Measurements from ENCODE around the gene EXOC4. TPM values are rescaled to one million over a fixed set of nuclear protein-coding genes. Genes with fewer than 3 reads are reported as not detected.

EXOC4 gene
- total RNA-seq, 1 donor from 2014 or later = 41.3 TPM

DNA sequence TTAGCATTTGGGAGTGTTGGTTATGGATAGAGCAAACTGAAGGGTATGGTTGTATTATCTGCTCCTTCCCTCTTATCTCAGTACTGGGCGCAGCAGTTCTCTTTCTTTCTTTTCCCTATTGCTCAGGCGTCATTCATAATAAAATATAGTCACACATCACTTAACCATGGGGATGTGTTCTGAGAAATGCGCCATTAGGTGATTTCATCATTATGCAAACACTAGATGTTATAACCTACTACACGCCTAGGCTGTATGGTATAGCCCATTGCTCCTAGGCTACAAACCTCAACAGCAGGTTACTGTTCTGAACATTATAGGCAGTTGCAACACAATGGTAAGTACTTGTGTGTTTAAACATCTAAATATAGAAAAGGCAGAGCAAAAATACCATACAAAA, 401.7 kb downstream of the EXOC4 start:
- no peak overlapping the region for H3K4me3 ChIP-seq (ENCODE audit: low read depth, low read length)
- no peak for TF ChIP-seq CTCF (conservative IDR thresholded peaks at IDR 0.05; ENCODE audit: low read depth, low read length)

DNA sequence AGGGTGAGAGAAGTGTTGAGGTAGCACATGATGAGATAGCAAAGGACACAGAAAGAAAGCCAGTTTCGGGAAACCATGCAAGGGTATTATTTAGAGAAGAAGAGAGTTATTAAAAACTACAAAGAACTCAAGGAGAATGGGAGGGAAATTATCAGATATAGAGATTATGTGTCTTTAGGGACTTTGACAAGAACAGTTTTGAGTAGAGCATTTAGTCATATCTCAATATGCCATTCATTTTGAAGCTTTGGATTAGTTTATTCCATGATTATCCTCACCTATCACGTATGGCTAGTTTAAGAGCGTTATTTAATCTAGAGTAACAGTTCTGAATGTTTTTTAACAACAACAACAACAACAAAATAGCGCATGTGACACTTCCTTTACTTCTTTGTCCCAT, 409.4 kb downstream of the EXOC4 start:
- no peak for TF ChIP-seq CTCF (conservative IDR thresholded peaks at IDR 0.05; ENCODE audit: low read depth, low read length)
- no peak overlapping the region for H3K4me3 ChIP-seq (ENCODE audit: low read depth, low read length)
- DNase-seq (ENCODE audit: low read depth) = no peak

More for the DNA sequence above, 401.7 kb downstream of the EXOC4 start:
- no peak for DNase-seq (ENCODE audit: low read depth)

DNA sequence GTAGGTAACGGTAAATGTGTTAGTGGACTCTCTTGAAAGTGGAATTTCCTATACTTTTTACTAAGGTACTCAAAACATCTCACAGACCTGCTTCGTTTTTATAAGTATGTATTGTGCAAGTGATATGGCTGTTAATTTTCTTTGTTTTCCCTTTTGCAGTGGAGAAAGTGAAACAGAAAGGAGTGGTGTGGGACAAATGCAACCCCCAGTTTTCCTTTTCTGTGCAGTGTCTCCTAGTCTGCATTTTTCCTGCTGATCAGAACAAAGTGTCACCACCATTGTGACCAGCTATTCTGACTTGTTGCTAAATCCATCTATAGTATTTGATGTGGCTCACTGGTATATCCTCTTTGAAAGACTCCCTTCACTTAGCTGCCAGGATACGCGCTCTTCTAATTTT, 410.0 kb downstream of the EXOC4 start:
- DNase-seq (ENCODE audit: low read depth) = no peak
- H3K4me3 ChIP-seq (ENCODE audit: low read depth, low read length) = no peak overlapping the region
- no peak for TF ChIP-seq CTCF (conservative IDR thresholded peaks at IDR 0.05; ENCODE audit: low read depth, low read length)

GRCh38 chr7:133664528-133664927, 411.6 kb downstream of the EXOC4 start:
- no peak for DNase-seq (ENCODE audit: low read depth)
- no peak for TF ChIP-seq CTCF (conservative IDR thresholded peaks at IDR 0.05; ENCODE audit: low read depth, low read length)
- H3K4me3 ChIP-seq (ENCODE audit: low read depth, low read length) = no peak overlapping the region

- H3K4me3 ChIP-seq (ENCODE audit: low read depth, low read length) = no peak overlapping the region
- no peak for TF ChIP-seq CTCF (conservative IDR thresholded peaks at IDR 0.05; ENCODE audit: low read depth, low read length)
- DNase-seq (ENCODE audit: low read depth) = no peak
These were observed 415.6 kb downstream of the EXOC4 start for GRCh38 chr7:133668296-133669060.

DNA sequence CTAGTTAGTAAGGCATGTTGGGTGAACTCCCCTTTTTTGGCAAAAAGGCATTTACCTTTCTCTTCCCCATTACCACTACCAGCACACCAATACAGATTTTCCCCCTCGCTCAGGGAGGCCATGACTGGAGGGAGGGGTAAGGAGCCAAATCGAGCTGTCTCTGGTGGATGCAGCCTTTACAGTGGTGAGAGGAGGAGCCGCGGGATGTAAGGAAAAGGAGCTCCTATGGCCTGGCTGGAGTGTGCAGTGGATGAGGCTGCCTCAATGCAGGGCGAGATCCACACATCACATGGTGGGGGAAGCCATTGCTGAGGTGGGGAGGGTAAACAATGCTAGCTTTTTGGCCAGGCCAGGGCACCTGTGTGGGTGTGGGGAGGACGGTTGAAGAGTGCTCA, 416.2 kb downstream of the EXOC4 start:
- no peak overlapping the region for H3K4me3 ChIP-seq (ENCODE audit: low read depth, low read length)
- no peak for TF ChIP-seq CTCF (conservative IDR thresholded peaks at IDR 0.05; ENCODE audit: low read depth, low read length)
- DNase-seq (ENCODE audit: low read depth) = no peak

- TF ChIP-seq CTCF (conservative IDR thresholded peaks at IDR 0.05; ENCODE audit: low read depth, low read length) = no peak
- H3K4me3 ChIP-seq (ENCODE audit: low read depth, low read length) = no peak overlapping the region
- DNase-seq (ENCODE audit: low read depth) = no peak
These were observed 417.4 kb downstream of the EXOC4 start for GRCh38 chr7:133670250-133670649.
